A673 (cell line): ENCODE data around the gene AKNA. TPM values are rescaled to one million over a fixed set of nuclear protein-coding genes. Genes with fewer than 3 reads are reported as not detected.

Experiments
- BruUV-seq: library from RNA; stranded (reverse); fragments of 400-500 nt; replicated peaks from 2 replicates; lab custom pipeline; 2021; lab: Mats Ljungman, UMichigan
- CTCF ChIA-PET: fragments of 300-600 bp; sonication (Branson Sonifier 250); formaldehyde crosslinking; loops from one replicate; lab custom pipeline; 2022; ENCODE audit warnings: antibody characterized with exemption; lab: Charles Lee
- POLR2A ChIA-PET: fragments of 300-600 bp; sonication (Branson Sonifier 250); formaldehyde crosslinking; loops from one replicate; lab custom pipeline; 2022; ENCODE audit warnings: antibody characterized with exemption; ENCODE audit not compliant: low non-redundant PET; lab: Charles Lee
- DNase-seq: peaks from one replicate; pipeline ENCODE4 v3.0.0-alpha.2; 2015; ENCODE audit warnings: low spot score
- H3K27ac ChIP-seq: fragments of 200-600 bp; sonication (generic); 2 replicates; pipeline ENCODE4 v1.5.1; 2016; ENCODE audit warnings: mixed run types, low read depth, mild to moderate bottlenecking, mixed read lengths, antibody characterized with exemption, low read length; ENCODE audit not compliant: poor library complexity, severe bottlenecking
- H3K27me3 ChIP-seq: fragments of 200-600 bp; sonication (generic); replicated peaks from 2 replicates; pipeline ENCODE4 v1.6.1; 2017; ENCODE audit warnings: mixed run types, low read depth, mild to moderate bottlenecking, mixed read lengths, antibody characterized with exemption, low read length; ENCODE audit not compliant: insufficient read depth, poor library complexity
- H3K36me3 ChIP-seq: fragments of 200-600 bp; sonication (generic); 2 replicates; pipeline ENCODE4 v1.6.1; 2016; ENCODE audit warnings: mixed run types, mild to moderate bottlenecking, mixed read lengths, antibody characterized with exemption, low read length; ENCODE audit not compliant: insufficient read depth, poor library complexity, severe bottlenecking
- H3K4me1 ChIP-seq: fragments of 200-600 bp; sonication (generic); 2 replicates; pipeline ENCODE4 v1.6.1; 2017; ENCODE audit warnings: mixed run types, mild to moderate bottlenecking, mixed read lengths, antibody characterized with exemption, low read length; ENCODE audit not compliant: insufficient read depth, poor library complexity, severe bottlenecking
- H3K4me3 ChIP-seq: fragments of 200-600 bp; sonication (generic); 2 replicates; pipeline ENCODE4 v1.5.1; 2016; ENCODE audit warnings: low read depth, mixed run types, mild to moderate bottlenecking, mixed read lengths, low read length; ENCODE audit not compliant: poor library complexity, severe bottlenecking
- H3K9me3 ChIP-seq: fragments of 200-600 bp; sonication (generic); 2 replicates; pipeline ENCODE4 v1.6.1; 2016; ENCODE audit warnings: mixed run types, low read depth, mild to moderate bottlenecking, mixed read lengths, antibody characterized with exemption, low read length; ENCODE audit not compliant: poor library complexity, severe bottlenecking
- EZH2 ChIP-seq: fragments of 200-600 bp; sonication (generic); IDR thresholded peaks from 2 replicates; pipeline ENCODE4 v1.6.1; 2017; ENCODE audit warnings: borderline replicate concordance, low read depth, mild to moderate bottlenecking, mixed read lengths, antibody characterized with exemption, low read length; ENCODE audit not compliant: poor library complexity, severe bottlenecking
- intact Hi-C: fragments of 100-400 bp; cut with micrococcal nuclease; formaldehyde crosslinking; loops from one replicate; pipeline ENCODE4 v1.10.0; 2022; ENCODE audit not compliant: unreplicated experiment
- total RNA-seq: library from RNA; stranded (reverse); gene quantifications from 2 replicates; pipeline ENCODE4 v1.2.3, GENCODE V29; 2021
- TF ChIP-seq, protein P1 (sequence below): fragments of 300-800, 200-600 bp; sonication (generic); conservative IDR thresholded peaks from 2 replicates; pipeline ENCODE4 v1.5.1; 2017; ENCODE audit warnings: low read depth, mild to moderate bottlenecking, antibody characterized with exemption, low read length, moderate library complexity, mixed read lengths

Gene AKNA
- total RNA-seq, 1 experiment from 2014 or later: 20.4 TPM

GRCh38 chr9:114384836-114385396 is 2.9 kb downstream of the AKNA start:
- no peak for TF ChIP-seq EZH2
- ChIA-PET CTCF (no interaction called here), POLR2A (interaction anchor here (0.9 kb wide), 1 partner anchor 10 kb away, joined by 5 read pairs; no protein-coding TSS in a partner anchor)
- Histone ChIP-seq H3K4me1 (peaks cover 26% of the 10 kb centered on the region), H3K9me3 (no peaks in the 10 kb centered on the region), H3K27me3 (no peaks in the 10 kb centered on the region), H3K27ac (peak overlapping the region; percentile 4), H3K36me3 (peaks cover 5% of the 10 kb centered on the region), H3K4me3 (no peak overlapping the region)
- no peak for DNase-seq
- BruUV-seq: no TSS peak
- intact Hi-C loops: no loop called here

DNA sequence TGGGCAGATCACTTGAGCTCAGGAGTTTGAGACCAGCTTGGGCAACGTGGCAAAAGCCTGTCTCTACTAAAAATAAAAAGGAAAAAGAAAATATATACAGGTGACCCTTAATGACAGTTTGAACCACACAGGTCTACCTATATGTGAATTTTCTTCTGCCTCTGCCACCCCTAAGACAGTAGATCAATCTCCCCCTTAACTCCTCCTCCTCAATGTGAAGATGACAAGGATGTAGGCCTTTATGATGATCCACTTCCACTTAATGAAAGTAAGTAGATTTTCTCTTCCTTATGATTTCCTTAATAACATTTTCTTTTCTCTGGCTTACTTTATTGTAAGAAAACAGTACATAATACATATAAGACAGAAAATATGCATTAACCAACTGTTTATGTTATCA is 3.4 kb downstream of the AKNA start:
- ChIA-PET CTCF (no interaction called here), POLR2A (interaction anchor here (0.9 kb wide), 1 partner anchor 11 kb away, joined by 5 read pairs; no protein-coding TSS in a partner anchor)
- Histone ChIP-seq H3K36me3 (peaks cover 10% of the 10 kb centered on the region), H3K27ac (no peak overlapping the region), H3K4me3 (no peak overlapping the region), H3K4me1 (peaks cover 26% of the 10 kb centered on the region), H3K27me3 (no peaks in the 10 kb centered on the region), H3K9me3 (no peaks in the 10 kb centered on the region)
- intact Hi-C loops: no loop called here
- TF ChIP-seq EZH2: no peak
- TF ChIP-seq, protein P1, sequence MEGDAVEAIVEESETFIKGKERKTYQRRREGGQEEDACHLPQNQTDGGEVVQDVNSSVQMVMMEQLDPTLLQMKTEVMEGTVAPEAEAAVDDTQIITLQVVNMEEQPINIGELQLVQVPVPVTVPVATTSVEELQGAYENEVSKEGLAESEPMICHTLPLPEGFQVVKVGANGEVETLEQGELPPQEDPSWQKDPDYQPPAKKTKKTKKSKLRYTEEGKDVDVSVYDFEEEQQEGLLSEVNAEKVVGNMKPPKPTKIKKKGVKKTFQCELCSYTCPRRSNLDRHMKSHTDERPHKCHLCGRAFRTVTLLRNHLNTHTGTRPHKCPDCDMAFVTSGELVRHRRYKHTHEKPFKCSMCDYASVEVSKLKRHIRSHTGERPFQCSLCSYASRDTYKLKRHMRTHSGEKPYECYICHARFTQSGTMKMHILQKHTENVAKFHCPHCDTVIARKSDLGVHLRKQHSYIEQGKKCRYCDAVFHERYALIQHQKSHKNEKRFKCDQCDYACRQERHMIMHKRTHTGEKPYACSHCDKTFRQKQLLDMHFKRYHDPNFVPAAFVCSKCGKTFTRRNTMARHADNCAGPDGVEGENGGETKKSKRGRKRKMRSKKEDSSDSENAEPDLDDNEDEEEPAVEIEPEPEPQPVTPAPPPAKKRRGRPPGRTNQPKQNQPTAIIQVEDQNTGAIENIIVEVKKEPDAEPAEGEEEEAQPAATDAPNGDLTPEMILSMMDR: no peak
- no peak for DNase-seq
- no TSS peak for BruUV-seq

- no TSS peak for BruUV-seq
- Histone ChIP-seq H3K4me3 (no peak overlapping the region), H3K27ac (no peak overlapping the region), H3K36me3 (peaks cover 16% of the 10 kb centered on the region), H3K4me1 (peaks cover 25% of the 10 kb centered on the region), H3K9me3 (no peaks in the 10 kb centered on the region), H3K27me3 (no peaks in the 10 kb centered on the region)
- no peak for DNase-seq
- ChIA-PET CTCF (no interaction called here), POLR2A (no interaction called here)
- TF ChIP-seq EZH2: no peak
- TF ChIP-seq, protein P1: no peak
- intact Hi-C loops: no loop called here
Observed at GRCh38 chr9:114383521-114384231, 4.1 kb downstream of the AKNA start.
